ENCODE results near the gene ABCC1. TPM values are rescaled to one million over a fixed set of nuclear protein-coding genes. Genes with fewer than 3 reads are reported as not detected.
A peak's percentile ranks its signal among the peaks of the same experiment; 100 is the strongest.

Gene ABCC1
- total RNA-seq, 1 experiment from 2014 or later, result 139 TPM

- Histone ChIP-seq H3K27ac (no peak overlapping the region), H3K4me3 (no peak overlapping the region), H3F3A (ENCODE audit: insufficient read depth, low read depth) (peaks cover 38% of the 10 kb centered on the region), H3K4me2 (no peak overlapping the region), H2AFZ (no peak overlapping the region), H3K36me3 (ENCODE audit: low read depth) (peaks cover 27% of the 10 kb centered on the region), H3K79me2 (ENCODE audit: low read depth) (no peaks in the 10 kb centered on the region), H3K9me2 (ENCODE audit: insufficient read depth) (no peaks in the 10 kb centered on the region), H3K27me3 (ENCODE audit: insufficient read depth, low read depth) (no peaks in the 10 kb centered on the region), H3K9me3 (ENCODE audit: insufficient read depth, low read depth) (no peaks in the 10 kb centered on the region), H4K20me1 (ENCODE audit: insufficient read depth) (peaks cover 3% of the 10 kb centered on the region), H3K4me1 (replicated peaks; ENCODE audit: insufficient read depth) (no peaks in the 10 kb centered on the region)
- POLR2A ChIA-PET (ENCODE audit: unreplicated experiment), result interaction anchor here (0.7 kb wide), 1 partner anchor 953 kb away, joined by 5 read pairs; no protein-coding TSS in a partner anchor
- no peak for DNase-seq
- TF ChIP-seq CTCF (conservative IDR thresholded peaks at IDR 0.05), result no peak
- TF ChIP-seq EZH2 (IDR thresholded peaks at IDR 0.05; ENCODE audit: low read depth), result no peak
- no TSS peak for BruUV-seq (replicated peaks)
- intact Hi-C loops (cut with micrococcal nuclease; ENCODE audit: unreplicated experiment), result no loop called here
- CTCF ChIA-PET, result no interaction called here
Observed at GRCh38 chr16:16124974-16125373, 175.6 kb downstream of the ABCC1 start.

- Histone ChIP-seq H3K9me3 (ENCODE audit: insufficient read depth, low read depth) (no peaks in the 10 kb centered on the region), H3F3A (ENCODE audit: insufficient read depth, low read depth) (peaks cover 34% of the 10 kb centered on the region; the same call in 1 of the 2 replicates), H3K27me3 (ENCODE audit: insufficient read depth, low read depth) (no peaks in the 10 kb centered on the region), H2AFZ (no peak overlapping the region), H3K4me3 (no peak overlapping the region), H3K36me3 (ENCODE audit: low read depth) (peaks cover 34% of the 10 kb centered on the region), H4K20me1 (ENCODE audit: insufficient read depth) (peaks cover 3% of the 10 kb centered on the region), H3K4me2 (no peak overlapping the region), H3K79me2 (ENCODE audit: low read depth) (no peaks in the 10 kb centered on the region), H3K27ac (no peak overlapping the region), H3K9me2 (ENCODE audit: insufficient read depth) (no peaks in the 10 kb centered on the region), H3K4me1 (replicated peaks; ENCODE audit: insufficient read depth) (no peaks in the 10 kb centered on the region)
- ChIA-PET POLR2A (ENCODE audit: unreplicated experiment) (no interaction called here), CTCF (interaction anchor here (1.0 kb wide), 1 partner anchor 349 kb away, joined by 3 read pairs; no protein-coding TSS in a partner anchor)
- intact Hi-C loops (cut with micrococcal nuclease; ENCODE audit: unreplicated experiment), result loop anchor here (1.0 kb wide), 4 partner anchors 131 to 361 kb away; no protein-coding TSS in a partner anchor
- BruUV-seq (replicated peaks), result no TSS peak
- DNase-seq, result no peak
- no peak for TF ChIP-seq EZH2 (IDR thresholded peaks at IDR 0.05; ENCODE audit: low read depth)
- TF ChIP-seq CTCF (conservative IDR thresholded peaks at IDR 0.05), result no peak
Observed at GRCh38 chr16:16126896-16127295, 177.5 kb downstream of the ABCC1 start.

GRCh38 chr16:16127469-16128116 is 178.2 kb downstream of the ABCC1 start:
- Histone ChIP-seq H3K36me3 (ENCODE audit: low read depth) (peaks cover 37% of the 10 kb centered on the region), H3K9me2 (ENCODE audit: insufficient read depth) (no peaks in the 10 kb centered on the region), H3K4me2 (no peak overlapping the region), H3K4me3 (no peak overlapping the region), H3K4me1 (replicated peaks; ENCODE audit: insufficient read depth) (no peaks in the 10 kb centered on the region), H3K79me2 (ENCODE audit: low read depth) (no peaks in the 10 kb centered on the region), H4K20me1 (ENCODE audit: insufficient read depth) (peaks cover 3% of the 10 kb centered on the region), H3K27ac (no peak overlapping the region), H3K27me3 (ENCODE audit: insufficient read depth, low read depth) (no peaks in the 10 kb centered on the region), H2AFZ (no peak overlapping the region), H3K9me3 (ENCODE audit: insufficient read depth, low read depth) (no peaks in the 10 kb centered on the region), H3F3A (ENCODE audit: insufficient read depth, low read depth) (peaks cover 38% of the 10 kb centered on the region; the same call in 1 of the 2 replicates)
- ChIA-PET POLR2A (ENCODE audit: unreplicated experiment) (no interaction called here), CTCF (interaction anchor here (0.7 to 1.0 kb wide), 2 partner anchors 34 to 350 kb away, joined by 3 to 4 read pairs; no protein-coding TSS in a partner anchor)
- TF ChIP-seq CTCF (conservative IDR thresholded peaks at IDR 0.05), result peak; percentile 93
- TF ChIP-seq EZH2 (IDR thresholded peaks at IDR 0.05; ENCODE audit: low read depth), result no peak
- peak; percentile 69 to 79 for DNase-seq
- BruUV-seq (replicated peaks), result no TSS peak
- intact Hi-C loops (cut with micrococcal nuclease; ENCODE audit: unreplicated experiment), result loop anchor here (1.0 kb wide), 4 partner anchors 131 to 361 kb away; no protein-coding TSS in a partner anchor
